Stimulated activated naive CD4-positive, alpha-beta T cell (primary cell): Measurements from ENCODE around the gene REL.
A peak's percentile ranks its signal among the peaks of the same experiment; 100 is the strongest.
"Not testable (repeated sequence)": the region's sequence is repeated elsewhere in the genome, so short reads cannot be mapped to it uniquely, and the experiment has no call there.

Experiments
- DNase-seq, 6 experiments: peaks; one replicate each; lab custom pipeline; 2025; lab: John Stamatoyannopoulos, UW

The REL gene

DNA sequence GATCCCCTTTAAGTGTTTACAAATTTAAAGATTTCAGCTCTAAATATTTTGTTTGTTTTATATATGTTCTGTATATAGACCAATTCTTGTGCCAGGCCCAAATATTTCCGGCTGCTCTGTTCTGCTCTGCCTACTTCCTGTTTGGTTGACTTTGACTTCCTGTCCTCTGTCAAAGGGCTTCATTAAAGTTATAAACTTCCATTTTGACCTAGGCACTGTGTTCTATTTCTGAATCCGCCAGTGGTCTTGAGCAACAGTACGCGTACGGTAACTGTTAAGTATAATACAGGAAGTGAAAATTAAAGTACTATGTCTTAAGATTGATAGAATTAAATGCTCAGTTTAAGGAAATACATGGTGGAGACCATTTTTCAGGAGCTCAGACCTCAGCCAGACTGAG lies 13.5 kb upstream of the REL start:
- DNase-seq = peak in 4 of 6 experiments; percentile 3 to 61 (median 50)

GRCh38 chr2:60868589-60869273 lies 12.6 kb upstream of the REL start:
- DNase-seq = no peak

GRCh38 chr2:60872510-60872928 lies 8.9 kb upstream of the REL start:
- DNase-seq = no peak

DNA sequence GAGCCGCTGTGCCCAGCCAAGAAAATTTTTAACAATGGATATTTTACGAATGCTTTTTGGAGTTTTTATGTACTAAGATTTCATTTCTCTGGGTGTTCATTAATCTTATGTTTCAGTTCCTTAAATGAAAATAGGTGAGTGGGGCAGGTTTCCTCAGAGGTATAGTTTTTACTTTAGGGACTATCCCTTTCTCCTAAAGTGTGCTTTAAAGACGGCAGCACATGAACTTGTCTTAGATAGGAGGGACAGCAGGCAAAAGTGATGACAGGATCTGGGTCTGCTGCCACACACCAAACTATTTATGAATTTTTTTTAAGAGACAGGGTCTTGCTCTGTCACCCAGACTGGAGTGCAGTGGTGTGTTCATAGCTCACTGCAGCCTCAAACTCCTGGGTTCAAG lies 8.0 kb upstream of the REL start:
- no peak for DNase-seq

DNA sequence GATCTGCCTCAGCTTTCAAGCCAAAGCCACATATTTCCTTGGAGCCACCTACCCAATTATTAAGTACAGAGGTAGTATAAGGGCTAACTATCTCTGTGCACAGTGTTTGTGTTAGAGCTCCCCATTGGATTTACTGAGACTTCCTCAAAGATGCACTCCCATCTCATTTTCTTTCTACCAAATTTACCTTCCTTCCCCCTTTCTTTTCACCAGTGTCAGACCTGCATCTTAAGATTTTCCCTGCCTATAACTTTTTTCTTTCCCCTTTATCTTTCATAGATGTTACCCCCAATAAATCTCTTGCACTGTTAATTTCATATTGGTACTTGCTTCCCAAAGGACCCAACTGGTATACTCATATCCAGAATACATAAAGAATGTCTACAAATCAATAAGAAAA lies 5.9 kb upstream of the REL start:
- DNase-seq = no peak

DNA sequence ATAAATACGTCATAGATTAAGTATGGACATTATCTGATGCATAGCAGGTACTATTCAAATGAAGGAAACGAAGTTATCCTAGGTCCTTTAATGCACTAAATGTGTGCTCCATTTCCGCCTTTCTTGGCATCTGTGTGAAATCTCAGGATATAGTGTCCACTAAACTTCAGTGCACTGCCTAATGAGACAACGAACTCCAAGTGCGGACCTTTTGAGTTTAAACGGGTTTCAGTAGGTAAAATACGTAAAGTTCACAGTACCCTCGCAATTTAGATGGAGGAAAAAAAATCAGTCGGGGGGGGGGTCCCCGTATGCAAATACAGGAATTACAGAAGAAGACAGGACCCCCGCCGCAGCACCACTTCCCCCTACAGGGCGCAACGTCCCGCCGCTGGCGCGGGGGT lies 729 bp upstream of the REL start:
- no peak for DNase-seq

DNA sequence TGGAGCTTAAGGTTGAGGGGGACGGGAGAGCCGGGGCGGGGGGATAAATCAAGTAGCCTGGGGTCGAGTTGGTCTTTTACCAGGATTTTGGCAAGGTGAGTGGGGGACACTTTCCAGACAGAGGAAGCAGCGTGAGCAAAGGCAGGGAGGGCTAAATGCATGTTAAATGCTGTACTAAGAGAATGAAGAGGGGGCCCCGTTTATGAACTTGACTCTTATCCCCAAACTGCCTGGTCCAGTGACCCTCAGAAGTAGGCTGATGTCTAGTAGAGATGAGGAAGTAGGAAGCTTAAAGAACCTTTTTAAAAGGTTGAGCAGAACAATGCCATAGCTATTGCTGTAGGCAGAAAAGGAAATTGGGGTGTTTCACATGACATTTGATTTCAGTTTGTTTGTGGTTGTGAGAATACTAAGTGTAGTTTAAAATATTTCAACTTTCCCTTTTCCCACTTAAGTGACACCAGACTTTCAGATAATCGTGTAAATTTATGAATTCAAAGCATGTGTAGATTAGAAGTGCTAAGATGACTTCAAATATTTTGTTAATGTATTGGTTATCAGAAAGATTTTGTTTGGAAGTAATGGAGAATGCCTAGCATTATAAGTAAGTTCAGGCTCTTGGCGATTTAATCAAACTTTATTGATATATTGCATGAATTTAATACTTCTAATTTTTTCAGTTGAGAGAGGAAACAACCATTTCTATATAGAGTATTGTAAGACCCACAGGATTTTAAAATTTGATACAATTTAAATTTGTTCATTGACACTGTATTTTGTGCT lies 1.8 kb downstream of the REL start:
- DNase-seq = peak in 4 of 6 experiments; percentile 6 to 32 (median 17)

GRCh38 chr2:60883896-60884295 lies 2.5 kb downstream of the REL start:
- no peak for DNase-seq

GRCh38 chr2:60884800-60885199 lies 3.4 kb downstream of the REL start:
- no peak for DNase-seq

DNA sequence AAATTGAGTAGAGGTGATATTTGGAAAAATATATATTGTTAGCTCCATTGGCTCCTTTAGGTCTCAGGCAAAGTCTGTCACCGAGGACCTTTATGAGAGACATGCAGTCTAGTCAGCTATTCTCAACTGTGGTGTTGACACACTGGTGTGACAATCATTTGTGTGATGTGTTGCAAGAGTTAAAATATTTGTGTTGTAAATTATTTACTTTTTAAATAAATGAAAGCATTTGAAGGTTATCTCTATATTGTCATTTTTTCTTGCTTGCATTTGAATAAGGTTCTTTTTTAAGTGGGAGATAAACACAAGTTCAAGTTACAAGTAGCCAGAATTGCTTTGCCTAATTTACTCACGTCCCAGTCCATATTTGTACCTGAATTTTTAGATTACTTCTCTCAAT lies 4.3 kb downstream of the REL start:
- no peak for DNase-seq

DNA sequence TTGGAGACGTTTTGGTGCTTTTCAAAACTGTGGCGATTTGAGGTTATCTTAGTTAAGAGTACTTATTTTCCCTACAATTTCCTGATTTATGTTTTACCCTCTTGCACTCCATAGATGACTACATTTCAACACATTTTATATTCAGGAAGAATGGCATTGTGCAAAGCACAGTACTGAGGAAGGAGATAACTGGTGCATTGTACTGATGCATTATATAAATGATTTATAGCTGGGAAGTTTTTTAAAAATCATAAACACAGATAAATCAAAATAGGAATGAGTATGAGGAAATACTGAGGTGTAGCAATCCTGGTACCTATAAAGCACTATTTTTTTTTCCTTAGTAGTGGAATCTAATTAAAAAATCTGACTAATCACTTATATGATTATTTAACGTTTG lies 5.6 kb downstream of the REL start:
- no peak for DNase-seq

GRCh38 chr2:60888853-60889252 lies 7.5 kb downstream of the REL start:
- DNase-seq = no peak

DNA sequence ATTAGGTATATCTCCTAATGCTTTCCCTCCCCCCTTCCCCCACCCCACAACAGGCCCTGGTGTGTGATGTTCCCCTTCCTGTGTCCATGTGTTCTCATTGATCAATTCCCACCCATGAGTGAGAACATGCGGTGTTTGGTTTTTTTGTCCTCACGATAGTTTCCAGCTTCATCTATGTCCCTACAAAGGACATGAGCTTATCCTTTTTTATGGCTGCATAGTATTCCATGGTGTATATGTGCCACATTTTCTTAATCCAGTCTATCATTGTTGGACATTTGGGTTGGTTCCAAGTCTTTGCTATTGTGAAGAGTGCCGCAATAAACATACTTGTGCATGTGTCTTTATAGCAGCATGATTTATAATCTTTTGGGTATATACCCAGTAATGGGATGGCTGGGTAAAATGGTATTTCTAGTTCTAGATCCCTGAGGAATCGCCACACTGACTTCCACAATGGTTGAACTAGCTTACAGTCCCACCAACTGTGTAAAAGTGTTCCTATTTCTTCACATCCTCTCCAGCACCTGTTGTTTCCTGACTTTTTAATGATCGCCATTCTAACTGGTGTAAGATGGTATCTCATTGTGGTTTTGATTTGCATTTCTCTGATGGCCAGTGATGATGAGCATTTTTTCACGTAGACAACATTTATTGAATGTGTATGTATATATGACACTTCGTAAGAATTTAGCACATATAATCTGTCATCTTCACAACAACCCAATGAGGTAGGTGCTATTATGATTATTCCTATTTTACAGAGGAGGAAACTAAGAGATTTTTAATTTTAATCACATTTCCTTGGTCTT lies 8.4 kb downstream of the REL start:
- DNase-seq = not testable (repeated sequence)

GRCh38 chr2:60890393-60890707 lies 9.0 kb downstream of the REL start:
- DNase-seq = no peak

DNA sequence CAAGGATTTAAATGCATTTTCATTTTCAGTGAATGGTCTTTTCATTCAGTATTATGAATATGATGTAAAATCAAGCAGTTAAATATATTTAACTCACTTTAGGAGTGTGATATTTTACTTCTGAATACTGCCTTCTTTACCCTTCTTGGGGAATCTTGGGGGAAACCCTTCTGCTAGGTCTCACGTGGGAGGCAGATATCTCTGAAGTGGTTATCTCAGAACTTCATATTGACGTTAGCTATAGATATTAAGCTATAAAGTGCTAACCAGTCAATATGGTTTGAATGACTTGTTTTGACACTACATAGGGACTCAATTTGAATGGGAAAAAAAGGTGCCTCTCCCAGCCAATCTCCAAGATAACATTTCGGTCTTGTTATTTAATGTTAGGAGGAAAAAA lies 9.8 kb downstream of the REL start:
- peak in 1 of 6 experiments; percentile 10 for DNase-seq

GRCh38 chr2:60898567-60898966 lies 17.2 kb downstream of the REL start:
- DNase-seq = no peak

- no peak for DNase-seq
These were observed 18.0 kb downstream of the REL start for GRCh38 chr2:60899230-60899891.

GRCh38 chr2:60899892-60900249 lies 18.5 kb downstream of the REL start:
- DNase-seq = no peak

GRCh38 chr2:60901296-60901695 lies 19.9 kb downstream of the REL start:
- DNase-seq = not testable (repeated sequence)

DNA sequence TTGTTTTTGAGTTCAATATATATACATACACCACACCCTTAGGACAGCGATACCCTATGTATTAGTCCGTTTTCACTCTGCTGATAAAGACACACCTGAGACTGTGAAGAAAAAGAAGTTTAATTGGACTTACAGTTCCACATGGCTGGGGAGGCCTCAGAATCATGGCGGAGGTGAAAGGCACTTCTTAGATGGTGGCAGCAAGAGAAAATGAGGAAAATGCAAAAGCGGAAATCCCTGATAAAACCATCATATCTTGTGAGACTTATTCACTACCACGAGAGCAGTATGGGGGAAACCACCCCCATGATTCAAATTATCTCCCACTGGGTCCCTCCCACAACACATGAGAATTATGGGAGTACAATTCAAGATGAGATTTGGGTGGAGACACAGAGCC lies 24.5 kb downstream of the REL start:
- DNase-seq = not testable (repeated sequence)

GRCh38 chr2:60906395-60906794 lies 25.0 kb downstream of the REL start:
- DNase-seq = no peak

GRCh38 chr2:60907329-60907728 lies 26.0 kb downstream of the REL start:
- no peak for DNase-seq
